IPS-NIHi7 (cell line): ENCODE measurements around the gene MUSK.
"Not testable (repeated sequence)": the region's sequence is repeated elsewhere in the genome, so short reads cannot be mapped to it uniquely, and the experiment has no call there.

ENCODE experiments used
- DNase-seq: peaks from one replicate; pipeline ENCODE4 v3.0.0; 2012; ENCODE audit warnings: mixed read lengths; ENCODE audit errors: extremely low spot score

Gene MUSK

DNA sequence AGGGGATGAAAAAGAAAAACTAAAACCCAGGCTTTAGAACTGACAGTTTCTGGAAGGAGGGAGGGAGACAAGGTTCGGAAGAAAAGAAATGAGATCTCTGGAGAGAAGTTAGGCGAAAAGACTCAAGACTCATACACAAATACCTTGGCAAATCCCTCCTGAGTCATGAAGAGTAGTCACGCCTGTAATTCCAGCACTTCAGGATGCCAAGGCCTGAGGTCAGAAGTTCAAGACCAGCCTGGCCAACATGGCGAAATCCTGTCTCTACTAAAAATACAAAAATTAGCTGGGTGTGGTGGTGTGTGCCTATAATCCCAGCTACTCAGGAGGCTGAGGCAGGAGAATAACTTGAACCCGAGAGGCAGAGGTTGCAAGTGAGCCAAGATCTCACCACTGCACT is 27.3 kb downstream of the MUSK start:
- not testable (repeated sequence) for DNase-seq

DNA sequence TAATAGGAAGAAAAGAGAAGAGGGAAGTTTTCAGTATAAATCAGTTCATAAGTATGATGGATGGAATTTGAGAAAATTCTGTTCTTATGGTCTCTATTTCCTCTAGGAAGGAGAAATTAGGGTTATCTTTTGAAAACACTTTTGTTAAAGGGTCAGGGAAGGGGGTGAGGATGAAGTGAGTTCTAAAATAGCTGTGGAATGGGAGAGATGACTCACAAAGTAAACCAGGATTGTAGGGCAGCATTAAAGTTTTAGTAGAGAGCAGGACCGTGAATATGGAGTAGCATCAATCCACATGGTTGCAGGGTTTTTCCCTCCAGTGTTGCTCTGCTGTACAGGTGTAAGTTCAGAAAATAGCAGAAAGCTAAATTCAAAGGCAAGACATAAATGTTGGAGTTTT is 32.4 kb downstream of the MUSK start:
- DNase-seq: no peak

DNA sequence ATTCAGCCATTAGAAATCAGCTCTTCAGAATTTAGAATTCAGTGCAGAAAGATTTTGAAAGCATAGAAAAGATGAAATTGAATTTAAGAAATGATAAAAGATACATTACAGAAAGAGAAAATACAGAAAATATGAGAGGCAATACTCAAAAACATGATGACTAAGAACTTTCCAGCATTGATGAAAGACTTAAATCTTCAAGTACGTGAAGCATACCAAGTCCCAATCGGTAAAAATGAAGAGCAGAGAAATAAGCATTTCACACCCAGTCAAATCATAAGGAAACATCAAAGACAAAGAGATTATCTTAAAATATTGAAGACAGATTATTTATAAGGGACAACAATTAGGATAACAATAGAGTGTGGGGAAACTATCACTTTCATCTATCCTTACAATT is 35.1 kb downstream of the MUSK start:
- no peak for DNase-seq

DNA sequence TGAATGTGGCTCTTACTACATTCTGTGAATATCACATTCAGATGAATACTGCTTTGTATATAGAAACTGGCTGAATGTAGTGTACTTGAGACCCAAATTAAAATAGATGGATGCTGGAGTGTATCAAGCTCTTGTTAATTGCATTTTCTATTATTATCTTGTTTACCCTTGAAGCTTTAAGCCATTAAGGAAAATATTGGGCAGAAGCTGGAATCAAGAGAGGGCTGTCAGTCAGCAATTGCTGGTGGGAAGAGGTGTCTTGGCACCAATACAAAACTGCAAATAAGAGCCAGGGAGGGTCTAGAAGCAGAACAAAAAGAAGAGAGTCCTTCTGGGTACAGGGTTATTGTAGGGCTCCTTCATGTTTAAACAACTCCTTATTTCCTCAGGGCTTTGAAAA is 38.8 kb downstream of the MUSK start:
- DNase-seq: no peak

DNA sequence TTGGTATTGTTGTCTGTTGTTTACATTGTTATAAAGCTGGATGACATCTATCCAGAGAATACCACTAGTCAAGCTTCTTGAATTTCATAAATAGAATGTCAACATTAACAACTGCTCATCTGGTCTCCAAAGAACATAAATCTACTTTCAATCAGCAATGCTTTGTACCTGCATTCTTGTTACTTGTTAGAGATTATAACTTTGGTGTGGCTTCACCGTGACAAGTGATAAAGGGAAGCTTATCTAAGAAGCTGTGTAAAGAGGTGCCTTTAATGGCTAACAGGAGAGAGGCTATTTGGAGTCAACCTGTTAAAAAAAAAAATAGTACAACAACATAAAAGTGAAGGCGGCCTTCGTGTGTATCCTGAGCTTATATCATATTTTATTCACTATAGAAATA is 41.8 kb downstream of the MUSK start:
- DNase-seq: no peak

DNA sequence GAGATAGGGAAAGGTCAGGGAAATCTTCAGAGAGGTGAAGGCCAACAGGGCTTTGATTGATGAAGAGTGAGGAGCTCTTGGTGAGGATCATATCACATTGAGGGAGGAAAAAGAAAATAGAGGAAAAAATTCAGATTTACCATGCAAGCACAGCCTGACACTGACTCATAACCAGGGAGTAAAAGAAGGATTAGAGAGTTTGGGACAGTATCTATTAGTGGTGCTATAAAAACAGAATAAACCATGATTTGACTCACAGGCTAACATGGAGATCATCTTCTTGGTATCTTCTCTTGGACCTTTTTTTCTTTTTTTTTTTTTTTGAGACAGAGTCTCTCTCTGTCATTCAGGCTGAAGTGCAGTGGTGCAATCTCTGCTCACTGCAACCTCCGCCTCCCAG is 44.4 kb downstream of the MUSK start:
- no peak for DNase-seq

DNA sequence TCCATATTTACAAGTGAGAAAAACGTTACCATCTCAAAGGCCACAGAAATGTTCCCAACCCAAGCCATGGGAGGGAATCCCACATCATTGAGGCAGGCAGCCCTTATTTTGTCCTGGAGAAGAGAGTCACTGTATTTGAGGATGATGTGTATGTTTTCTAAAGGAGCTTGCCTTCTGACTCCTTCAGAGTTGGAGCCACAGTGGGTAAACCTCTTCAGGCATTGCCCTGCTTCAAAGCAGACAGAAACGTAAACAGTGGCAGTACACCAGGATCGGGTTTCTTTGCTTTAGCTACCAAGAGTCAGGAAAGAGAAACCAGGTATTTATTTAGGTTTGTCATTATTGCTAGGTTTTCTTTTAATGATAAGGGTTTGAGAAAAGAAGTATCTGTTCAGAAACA is 45.7 kb downstream of the MUSK start:
- peak; percentile 28 for DNase-seq

DNA sequence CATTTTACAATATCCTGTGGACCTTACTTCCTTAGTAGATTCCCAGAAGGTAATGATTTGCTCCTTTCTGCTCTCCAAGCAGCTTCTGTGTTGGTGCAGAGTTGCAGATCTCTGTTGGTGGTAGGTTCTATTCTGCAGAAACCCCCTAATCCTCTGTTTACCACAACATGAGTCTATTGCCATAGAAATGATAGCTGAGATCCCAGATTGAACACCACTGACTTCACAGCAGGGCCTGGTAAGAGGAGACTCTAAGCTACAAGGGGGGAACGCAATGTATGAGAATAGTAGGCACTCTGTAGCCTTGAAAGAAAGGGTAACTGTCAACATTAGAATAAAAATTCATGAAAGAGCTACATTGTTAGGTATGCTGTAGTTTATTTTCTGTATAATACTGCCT is 59.5 kb downstream of the MUSK start:
- peak; percentile 14 for DNase-seq

DNA sequence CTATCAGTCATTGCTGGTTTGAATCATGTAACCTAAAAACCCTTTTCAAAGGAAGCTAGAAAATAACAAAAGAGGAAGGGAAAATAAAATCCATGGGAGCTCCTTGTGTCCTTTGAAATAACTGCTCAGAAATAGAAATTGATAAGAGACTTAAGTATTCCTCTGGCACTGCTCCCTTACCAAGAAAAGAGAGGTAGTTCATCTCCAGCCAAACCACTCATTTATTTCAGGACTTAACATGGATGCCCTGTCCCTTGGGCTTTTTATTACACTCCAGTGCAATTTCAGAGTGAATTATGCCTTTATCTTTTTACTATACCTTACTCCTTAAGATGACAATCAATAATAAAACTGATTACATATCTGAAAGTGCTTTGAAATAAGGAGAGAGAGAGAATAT is 61.0 kb downstream of the MUSK start:
- no peak for DNase-seq

DNA sequence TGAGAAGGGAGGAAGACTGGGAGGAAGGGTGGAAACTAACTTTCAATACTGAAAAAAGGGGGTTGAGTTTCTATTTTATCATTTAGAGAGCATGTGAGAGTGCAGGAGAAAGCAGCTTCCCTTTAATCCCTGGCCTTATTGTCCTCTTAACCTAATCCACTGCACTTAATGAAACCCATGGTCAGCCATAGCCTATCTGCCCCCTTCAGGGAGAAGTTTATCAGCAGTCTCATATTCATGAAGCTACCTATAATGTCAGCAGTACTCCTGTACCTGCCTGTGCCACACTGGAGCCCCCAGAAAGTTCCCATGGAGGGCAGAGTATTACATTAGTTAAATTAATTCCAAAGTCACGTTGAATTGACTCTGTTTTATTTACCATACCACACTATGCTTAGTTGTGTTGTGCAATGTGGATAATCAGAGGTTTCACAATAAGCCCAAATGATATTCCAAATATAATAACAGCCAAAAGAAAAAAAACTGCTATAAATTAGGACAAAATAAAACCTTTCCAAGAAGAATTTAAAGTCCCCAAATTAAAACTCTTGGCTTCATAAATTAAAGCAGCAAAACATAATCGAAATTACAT is 62.9 kb downstream of the MUSK start:
- no peak for DNase-seq

DNA sequence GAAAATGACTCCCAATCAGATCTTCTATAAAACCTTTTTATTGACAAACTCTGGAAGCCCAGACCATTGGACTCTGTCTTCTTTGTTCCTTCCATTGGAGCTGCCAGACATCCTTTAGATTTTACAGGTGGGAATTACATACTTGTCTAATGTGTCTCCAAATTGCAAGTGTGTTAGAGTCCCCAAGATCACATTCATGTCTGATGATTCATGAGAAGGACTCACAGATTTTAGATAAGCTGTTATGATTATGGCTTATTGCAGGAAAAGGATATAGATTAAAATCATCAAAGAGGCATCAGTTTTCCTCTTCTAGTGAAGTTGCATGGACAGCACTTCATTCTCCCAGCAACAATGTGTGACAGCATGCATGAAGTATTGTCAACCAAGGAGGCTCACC is 70.4 kb downstream of the MUSK start:
- DNase-seq: no peak

DNA sequence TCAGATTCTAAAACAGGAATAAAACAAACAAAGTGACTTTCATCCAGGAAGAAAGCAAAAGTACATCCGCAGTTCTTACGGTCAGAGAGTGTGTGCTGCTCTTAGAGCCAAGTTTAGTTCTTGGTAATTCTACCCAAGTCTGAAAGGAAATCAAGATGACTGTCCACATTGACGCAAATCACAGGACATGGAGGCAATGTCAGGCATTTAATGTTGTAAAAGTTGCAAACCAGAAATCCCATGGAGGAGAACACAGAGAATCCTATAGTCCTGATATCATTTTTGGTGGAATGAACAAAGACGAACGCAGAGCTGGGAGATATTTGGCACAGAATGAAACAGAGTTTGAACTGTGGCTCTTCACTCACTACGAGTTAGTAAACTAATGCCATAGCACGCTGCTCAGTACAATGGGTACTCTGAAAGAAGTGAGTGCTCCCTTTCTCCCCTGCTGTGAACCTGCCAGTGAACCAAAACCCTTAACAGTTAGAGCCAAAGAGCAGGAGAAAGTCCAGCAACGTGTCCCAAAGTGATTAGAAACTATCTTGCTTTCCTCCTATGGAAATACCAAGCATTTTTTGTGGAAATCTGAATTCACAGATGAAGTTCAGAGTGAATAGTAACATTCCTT is 74.3 kb downstream of the MUSK start:
- DNase-seq: peak; percentile 35

DNA sequence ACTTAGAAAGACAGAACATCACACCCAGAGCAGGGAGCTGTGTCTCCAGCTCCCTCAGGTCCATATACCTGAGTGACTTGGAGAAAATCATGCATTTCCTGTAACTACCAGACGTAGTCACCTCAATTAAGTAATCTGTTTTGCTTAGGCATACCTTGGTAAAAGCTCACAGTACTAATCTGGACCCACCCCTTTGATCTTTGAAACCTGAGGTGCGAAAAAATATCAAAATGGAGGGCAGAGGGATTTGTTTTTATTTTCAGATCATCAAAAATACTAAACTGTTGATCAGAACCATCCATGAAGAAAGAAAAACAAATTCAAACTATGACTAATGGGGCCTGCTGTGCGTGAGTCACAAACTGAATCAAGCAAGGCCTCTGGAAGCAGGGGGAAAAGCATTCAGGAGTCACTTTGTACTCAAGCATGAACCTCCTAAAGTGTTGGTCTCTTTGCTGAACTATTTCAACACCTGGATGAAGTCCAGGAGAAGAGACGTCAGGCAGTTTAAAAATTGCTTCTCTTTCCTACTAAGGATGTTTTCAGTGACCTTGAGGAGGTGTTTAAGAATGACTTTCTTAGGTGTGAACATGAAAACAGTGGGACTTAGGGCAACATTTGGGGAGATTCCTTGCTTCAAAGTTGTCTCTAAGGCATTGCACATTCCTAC is 76.3 kb downstream of the MUSK start:
- DNase-seq: peak; percentile 31

DNA sequence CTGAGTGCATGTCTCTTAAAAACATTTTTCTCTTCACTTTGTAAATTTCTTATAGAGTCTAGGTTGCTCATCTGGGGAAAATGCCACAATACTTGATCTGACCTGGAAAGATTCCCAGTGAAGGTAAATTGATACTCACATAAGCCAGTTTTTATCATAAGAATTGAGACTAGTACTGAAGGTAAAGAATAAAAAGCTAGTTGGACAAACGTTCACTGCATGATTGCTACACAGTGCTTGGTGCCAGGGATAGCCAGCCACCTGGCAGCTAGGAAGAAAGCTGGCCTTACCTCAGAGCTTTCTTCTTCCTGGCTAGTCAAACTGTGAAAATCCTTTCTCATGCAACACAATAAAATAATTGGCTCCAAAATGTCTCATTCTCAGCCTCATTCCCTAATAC is 77.1 kb downstream of the MUSK start:
- no peak for DNase-seq

DNA sequence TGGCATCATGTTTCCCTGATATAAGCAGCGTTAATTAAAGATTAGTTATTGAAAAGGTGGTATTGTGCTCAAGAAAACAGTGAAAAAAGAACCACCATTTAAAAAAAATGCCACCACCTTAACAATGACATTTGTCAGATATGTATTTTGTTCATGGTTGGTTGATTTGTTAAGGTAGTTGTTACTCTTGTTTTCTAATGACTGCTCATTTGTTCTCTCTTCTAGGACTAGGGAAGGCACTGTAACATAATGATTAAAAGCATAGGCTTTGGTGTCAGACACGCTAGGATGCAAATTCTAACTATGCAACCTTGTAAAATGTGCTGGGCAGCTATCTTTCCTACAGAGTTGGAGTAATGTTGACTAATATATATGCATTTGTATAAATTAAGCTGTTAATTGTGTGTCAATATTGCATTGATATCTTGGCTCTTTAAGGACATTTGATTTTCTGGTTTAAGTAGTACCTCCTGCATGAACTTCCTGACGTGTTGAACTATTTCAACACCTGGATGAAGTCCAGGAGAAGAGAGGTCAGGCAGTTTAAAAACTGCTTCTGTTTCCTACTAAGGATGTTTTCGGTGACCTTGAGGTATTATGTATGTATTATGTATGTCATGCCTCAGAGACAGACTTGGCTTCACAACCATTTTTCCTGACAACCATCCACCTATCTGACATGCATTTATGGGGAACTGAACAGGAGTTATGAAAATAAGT is 77.8 kb downstream of the MUSK start:
- no peak for DNase-seq

DNA sequence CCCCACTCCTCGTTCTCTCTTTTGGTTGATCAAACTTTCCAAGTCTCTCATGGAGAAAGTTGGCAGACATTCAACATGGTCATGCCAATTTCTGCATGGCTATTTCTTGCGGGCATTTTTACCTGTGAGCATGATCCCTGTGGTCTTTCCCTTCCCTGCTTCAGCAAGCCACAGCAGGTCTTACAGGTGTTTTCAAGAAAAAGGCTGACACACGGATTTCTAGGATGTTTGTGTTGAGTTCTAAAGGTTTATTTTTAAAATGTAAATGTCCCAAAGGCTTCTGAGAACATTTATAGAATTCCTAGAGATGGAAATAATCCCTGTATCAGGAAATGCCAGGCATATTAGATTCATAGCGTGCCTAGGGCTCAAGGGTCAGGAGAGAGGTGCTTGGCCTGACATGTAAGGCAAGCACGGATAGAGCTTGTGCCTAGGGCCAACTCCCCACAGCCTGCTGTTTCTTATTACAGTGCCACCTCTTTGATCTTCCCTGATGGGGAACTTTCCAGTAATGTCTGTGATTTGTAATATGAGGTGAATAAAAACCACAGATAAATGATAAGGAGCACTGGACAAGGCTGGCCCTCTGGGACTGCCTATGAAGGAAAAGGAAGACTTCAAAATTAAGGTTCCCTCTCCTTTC is 79.8 kb downstream of the MUSK start:
- no peak for DNase-seq

DNA sequence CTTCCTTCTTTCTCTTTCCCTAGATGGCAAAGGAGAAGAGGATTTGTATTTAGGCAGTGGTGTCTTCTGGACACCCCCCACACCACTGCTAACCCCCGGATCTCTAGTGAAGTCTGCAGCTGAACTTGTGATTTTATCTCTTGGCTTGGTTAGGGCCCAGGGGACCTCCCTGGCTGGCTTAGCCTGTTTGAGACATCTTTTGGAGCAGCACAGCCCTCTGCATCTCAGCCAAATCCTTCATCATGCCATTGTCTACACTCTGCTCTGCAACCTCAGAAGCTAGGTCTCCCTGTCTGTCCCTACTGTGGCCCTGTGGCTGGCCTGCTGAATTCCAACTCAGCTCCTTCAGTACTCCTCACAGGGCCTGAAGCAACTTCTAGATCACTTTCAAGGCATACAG is 81.7 kb downstream of the MUSK start:
- no peak for DNase-seq

DNA sequence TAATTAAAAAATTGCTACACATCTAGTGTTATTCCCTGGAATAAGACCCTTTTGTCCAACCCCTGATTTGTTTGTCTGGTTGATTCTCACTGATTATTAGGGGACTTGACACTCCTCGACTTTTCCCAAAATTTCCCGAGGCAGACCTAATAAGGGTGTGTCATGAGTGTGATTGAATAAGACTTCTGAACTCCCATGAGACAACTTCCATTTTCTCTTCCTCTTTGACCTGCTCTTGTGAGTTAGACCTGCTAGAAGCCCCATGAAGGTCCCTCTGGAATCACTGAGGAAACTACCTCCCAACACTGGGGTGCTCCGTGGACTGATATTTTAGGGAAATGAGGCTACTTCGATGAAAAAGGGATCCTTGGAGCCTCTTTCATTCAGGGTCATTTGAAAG is 83.4 kb downstream of the MUSK start:
- DNase-seq: no peak

DNA sequence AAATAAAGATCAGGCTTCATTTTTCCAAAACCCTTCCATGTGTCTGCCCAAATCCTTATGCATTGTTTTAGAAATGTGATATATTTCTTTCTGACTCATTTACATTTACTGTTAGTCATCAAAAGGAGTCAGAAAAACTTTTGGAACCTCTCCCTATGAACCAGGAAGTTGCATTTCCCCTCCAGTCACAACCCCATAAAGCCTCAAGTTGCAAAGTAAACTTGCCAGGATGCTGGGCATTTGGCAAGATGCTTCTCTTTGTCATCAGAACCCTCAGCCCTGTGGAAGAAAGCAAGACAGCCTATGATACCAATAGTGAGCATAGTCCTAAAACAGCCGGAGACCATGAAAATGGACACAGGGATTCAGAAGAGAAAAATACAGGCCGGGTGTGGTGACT is 84.2 kb downstream of the MUSK start:
- DNase-seq: no peak

DNA sequence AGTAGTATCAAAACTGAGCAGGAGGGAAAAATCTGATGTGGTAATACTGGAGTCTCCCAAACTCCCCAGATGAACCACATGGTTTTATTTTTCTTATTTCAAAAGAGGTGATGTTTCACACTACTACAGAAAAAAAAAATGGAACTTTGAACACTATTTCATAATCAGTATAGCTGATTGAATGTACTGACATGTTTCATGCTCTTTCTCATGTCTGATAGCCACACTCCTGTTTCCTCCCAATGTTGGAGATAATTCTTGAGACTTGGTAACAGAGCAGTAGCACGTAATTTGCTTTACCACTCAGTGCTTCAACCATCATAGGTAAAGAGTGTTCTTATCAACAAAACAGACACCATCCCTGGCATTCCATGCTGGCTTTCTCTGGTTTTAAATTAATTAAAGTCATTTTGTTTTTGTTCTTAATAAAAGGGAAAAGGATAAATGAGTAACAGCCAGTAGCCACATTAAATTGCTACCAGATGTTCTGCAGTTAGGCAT is 85.2 kb downstream of the MUSK start:
- DNase-seq: no peak

DNA sequence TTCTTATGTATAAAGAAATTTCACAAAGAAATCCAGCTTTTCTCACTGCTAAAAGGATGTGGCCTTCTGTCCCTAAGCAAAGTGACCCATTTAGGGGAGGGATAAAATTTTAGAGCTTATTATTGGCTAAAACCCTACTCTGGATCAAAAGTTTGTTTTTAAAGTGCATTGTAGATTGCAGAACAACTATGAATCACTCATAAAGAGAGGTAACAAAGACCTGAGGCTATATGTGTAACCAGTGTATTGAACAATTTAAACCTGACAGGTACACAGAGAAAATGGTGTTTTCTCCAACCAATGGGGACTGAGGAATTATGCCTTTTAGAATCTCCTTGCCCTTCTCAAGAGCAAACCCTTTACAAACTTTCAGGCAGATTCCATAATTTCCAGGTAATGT is 86.6 kb downstream of the MUSK start:
- DNase-seq: no peak

DNA sequence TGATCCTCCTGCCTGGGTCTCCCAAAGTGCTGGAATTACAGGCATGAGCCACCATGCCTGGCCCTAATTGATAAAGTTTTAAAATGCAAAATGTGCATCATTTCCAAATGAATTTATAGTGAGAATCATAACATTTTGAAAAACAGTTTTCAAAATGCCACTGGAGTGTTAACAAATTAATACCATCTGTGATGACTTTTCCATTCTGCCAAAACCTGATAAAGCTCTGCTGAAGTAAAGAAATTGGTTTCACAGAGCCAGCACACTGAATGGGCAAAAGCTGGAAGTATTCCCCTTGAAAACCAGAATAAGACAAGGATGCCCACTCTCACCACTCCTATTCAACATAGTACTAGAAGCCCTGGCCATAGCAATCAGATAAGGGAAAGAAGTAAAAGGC is 89.6 kb downstream of the MUSK start:
- no peak for DNase-seq
